ENCODE data around the gene RNF207.

Gene RNF207

GRCh38 chr1:6224718-6225117, 18.8 kb downstream of the RNF207 start:
- H3K4me3 ChIP-seq (ENCODE audit: low read depth, low read length), result no peak overlapping the region

GRCh38 chr1:6225651-6226050, 19.7 kb downstream of the RNF207 start:
- H3K4me3 ChIP-seq (ENCODE audit: low read depth, low read length), result no peak overlapping the region

GRCh38 chr1:6233376-6233775, 27.5 kb downstream of the RNF207 start:
- no peak overlapping the region for H3K4me3 ChIP-seq (ENCODE audit: low read depth, low read length)

- H3K4me3 ChIP-seq (ENCODE audit: low read depth, low read length), result peak overlapping the region; percentile 92
These were observed 28.8 kb downstream of the RNF207 start for GRCh38 chr1:6234502-6235295.

DNA sequence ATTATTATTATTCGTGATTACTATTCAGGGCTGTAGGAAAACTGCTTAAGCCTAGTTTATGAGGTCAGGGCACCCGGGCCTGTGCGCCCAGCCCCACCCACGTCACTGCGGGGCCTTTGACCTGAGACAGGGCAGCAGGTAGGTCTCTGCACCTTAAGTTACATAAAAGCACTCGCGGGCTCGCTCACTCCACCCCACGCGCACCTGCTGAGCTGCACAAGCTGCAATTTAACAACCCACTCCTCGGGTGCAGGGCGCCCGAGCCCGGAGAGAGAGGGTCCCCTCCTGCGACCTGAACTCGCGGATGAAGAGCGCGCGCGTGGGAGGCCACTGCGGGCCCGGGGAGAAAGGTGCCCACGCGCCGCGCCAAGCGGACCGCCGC, 29.4 kb downstream of the RNF207 start:
- H3K4me3 ChIP-seq (ENCODE audit: low read depth, low read length), result peak overlapping the region; percentile 92

- no peak overlapping the region for H3K4me3 ChIP-seq (ENCODE audit: low read depth, low read length)
These were observed 31.2 kb downstream of the RNF207 start for GRCh38 chr1:6237093-6237492.

DNA sequence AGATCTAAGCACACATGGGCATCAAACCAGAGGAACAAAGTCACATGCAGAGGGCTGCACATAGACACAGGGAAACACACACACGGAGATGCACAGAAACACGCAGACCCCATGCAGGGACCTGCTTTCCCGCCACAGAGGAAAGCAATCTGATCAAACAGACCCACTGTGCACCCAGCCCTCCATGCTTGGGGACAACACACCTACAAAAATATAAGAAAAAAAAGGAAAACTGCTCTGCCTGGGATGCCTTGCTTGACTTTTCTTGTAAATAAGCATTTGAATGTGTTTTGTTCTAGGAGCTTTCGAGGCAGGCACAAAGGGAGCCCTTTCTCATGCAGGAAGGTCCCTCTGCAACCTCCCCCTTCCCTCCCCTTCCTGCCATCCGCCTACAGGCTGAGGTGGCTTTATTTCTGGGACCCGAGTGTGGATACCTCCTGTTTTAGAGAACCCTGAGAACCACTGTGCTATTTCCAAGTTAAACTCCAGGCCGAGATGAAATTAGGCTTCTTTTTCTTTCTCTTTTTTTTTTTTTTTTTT, 33.4 kb downstream of the RNF207 start:
- peak overlapping the region; percentile 6 for H3K4me3 ChIP-seq (ENCODE audit: low read depth, low read length)

GRCh38 chr1:6239950-6240768, 34.2 kb downstream of the RNF207 start:
- H3K4me3 ChIP-seq (ENCODE audit: low read depth, low read length), result no peak overlapping the region

GRCh38 chr1:6241107-6241886, 35.4 kb downstream of the RNF207 start:
- H3K4me3 ChIP-seq (ENCODE audit: low read depth, low read length), result no peak overlapping the region

DNA sequence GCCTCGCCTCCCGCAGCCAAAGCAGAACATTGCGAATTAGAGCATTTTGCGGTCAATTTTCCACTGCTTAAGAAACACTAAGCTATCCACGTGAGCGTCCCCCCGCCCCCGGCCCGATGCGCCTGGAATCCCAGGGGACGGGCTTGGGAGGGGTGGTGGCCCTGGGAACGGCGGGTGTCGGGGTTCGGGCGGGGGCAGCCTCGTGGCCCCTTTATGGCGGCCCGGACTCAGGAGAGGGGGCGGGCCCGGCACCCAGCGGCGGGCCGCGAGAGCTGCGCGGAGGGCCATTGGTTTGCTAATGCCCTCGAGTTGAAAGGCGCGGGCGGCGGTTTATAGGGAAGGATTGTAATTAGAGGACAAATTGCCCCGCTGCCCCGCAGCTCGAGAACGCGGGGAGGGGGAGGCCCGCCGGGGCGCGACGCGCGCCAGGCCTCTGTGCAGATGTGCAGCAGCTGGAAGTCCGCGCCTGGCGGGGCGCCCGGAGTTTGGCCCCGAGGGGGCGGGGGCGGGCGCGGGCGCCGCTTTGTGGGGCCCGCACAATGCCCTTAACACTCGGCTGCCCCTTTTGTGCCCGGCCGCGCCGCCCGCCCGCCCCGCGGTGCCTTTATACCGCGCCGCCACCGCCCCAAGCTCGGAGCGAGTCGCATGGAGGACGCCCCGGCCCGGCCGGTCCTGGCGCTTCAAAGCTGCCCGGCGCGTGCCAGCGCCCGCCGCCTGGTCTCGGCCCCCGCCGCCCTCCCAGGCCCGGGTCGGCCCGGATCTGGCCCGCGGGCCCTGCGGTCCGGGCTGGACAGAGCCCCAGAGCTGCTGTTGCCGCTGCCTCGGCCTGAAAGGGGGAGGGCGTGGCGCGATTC, 36.2 kb downstream of the RNF207 start:
- H3K4me3 ChIP-seq (ENCODE audit: low read depth, low read length), result no peak overlapping the region

- H3K4me3 ChIP-seq (ENCODE audit: low read depth, low read length), result no peak overlapping the region
These were observed 37.3 kb downstream of the RNF207 start for GRCh38 chr1:6243053-6243834.

DNA sequence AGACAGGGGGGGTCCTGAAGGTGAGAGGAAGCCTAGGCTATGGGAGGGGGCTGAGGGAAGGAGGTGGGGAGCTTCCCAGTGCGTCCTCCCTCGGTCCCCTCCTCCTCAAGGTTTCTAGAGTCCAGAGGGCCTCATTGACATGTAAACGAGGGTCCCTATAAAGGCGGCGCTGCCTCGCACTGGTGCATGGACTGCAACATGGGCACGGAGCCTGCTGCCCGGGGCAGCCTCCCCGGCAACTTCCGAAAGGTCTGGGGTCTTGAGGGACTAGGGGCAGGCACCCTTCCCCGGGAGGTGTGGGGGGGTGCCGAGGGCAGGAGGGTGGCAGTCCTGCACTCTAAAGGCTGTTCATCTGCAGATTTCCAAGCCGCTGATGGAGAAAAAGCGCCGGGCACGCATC, 38.1 kb downstream of the RNF207 start, which contains the start of gene HES3:
HES3 (plus strand) TSS at position 187 of the 400 bp plus-strand sequence; CDS start at position 374, 187 bp downstream.
- peak within 1 kb of the TSS; percentile 66 for H3K4me3 ChIP-seq (ENCODE audit: low read depth, low read length)

DNA sequence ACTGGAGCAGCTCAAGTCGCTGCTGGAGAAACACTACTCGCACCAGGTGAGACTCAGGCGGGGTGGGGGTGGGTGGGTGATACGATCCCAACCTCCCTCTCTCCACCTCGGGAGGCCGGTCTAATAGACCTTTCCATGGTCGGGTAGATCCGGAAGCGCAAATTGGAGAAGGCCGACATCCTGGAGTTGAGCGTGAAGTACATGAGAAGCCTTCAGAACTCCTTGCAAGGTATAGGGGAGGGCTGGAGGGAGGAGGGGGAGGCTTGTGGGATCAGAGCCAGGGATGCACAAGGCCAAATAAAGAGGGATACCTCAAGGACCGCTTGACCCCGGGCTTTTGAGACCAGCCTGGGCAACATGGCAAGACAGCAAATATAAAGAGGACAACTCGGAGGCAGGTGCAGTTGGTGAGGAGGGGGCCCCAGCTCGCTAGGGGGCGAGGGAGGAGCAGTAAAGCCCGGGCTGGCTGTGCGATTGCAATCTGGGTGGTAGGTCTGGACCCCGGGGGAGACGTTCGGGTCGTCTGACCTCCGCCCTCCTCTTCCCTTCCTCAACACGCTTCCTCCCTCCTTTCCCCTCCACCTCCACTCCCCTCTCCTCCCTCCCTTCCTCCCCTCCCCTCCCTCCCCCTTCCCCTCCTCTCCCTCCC, 38.6 kb downstream of the RNF207 start:
- peak overlapping the region; percentile 66 for H3K4me3 ChIP-seq (ENCODE audit: low read depth, low read length)

DNA sequence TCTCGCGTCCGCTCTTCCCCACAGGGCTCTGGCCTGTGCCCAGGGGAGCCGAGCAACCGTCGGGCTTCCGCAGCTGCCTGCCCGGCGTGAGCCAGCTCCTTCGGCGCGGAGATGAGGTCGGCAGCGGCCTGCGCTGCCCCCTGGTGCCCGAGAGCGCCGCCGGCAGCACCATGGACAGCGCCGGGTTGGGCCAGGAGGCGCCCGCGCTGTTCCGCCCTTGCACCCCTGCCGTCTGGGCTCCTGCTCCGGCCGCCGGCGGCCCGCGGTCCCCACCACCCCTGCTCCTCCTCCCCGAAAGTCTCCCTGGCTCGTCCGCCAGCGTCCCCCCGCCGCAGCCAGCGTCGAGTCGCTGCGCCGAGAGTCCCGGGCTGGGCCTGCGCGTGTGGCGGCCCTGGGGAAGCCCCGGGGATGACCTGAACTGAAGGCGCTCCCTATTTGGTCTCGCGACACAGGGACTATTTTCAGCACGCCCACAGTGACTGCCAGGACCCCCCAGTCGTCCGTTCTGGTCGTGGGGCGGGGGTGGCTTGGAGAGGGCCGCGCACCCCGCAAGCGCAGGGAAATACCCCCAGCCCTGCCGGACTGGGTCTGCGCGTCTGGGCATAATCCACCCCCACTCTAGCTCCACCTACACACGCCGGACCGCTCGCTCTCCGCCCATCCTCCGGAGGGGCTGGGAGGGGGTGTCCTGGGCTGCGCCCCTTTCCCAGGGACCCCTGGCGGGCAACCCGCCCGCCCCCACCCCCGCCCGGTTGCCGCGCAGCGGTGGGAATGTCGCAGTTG, 39.4 kb downstream of the RNF207 start:
- H3K4me3 ChIP-seq (ENCODE audit: low read depth, low read length), result peak overlapping the region; percentile 40

- H3K4me3 ChIP-seq (ENCODE audit: low read depth, low read length), result peak overlapping the region; percentile 40
These were observed 40.1 kb downstream of the RNF207 start for GRCh38 chr1:6245869-6246496.

GRCh38 chr1:6246497-6247467, 40.9 kb downstream of the RNF207 start:
- peak overlapping the region; percentile 21 for H3K4me3 ChIP-seq (ENCODE audit: low read depth, low read length)
